HG03521 (cell line): ENCODE data around the gene TOB2.
"Not testable (repeated sequence)": the region's sequence is repeated elsewhere in the genome, so short reads cannot be mapped to it uniquely, and the experiment has no call there.

Source experiments
- ATAC-seq: cut with Tn5 transposase; IDR thresholded peaks from one replicate; pipeline ENCODE4 v1.9.1; 2021; ENCODE audit warnings: mild to moderate bottlenecking, moderate library complexity; ENCODE audit not compliant: unreplicated experiment

Gene TOB2

GRCh38 chr22:41468381-41469217 is 22.0 kb upstream of the TOB2 start, which contains the start of the genes ACO2 and PHF5A:
Gene ACO2 (plus strand): TSS chr22:41469117. CDS start chr22:41469147, 30 bp downstream.
Gene PHF5A (minus strand): TSS chr22:41468692. CDS start chr22:41468653, 39 bp downstream.
- ATAC-seq: peak; percentile 84

DNA sequence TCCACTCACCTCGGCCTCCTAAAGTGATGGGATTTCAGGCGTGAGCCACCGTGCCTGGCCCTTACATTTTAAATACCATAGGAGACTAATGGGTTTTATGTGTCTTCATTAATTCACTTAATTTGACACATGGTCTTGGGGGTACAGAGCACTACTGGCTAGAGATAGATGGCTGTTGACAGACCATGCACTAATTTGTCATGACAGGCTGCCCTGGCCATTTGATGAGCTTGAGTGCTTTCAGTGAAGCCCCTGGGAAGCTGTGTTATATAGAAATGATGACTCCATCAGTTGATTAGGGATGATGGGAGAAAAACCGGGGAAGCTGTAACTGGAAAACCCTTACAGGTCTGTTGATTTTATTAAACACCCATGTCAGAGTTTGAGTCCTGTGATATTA is 15.3 kb upstream of the TOB2 start:
- no peak for ATAC-seq

- ATAC-seq: not testable (repeated sequence)
These were observed 13.5 kb upstream of the TOB2 start for GRCh38 chr22:41460071-41460470.

DNA sequence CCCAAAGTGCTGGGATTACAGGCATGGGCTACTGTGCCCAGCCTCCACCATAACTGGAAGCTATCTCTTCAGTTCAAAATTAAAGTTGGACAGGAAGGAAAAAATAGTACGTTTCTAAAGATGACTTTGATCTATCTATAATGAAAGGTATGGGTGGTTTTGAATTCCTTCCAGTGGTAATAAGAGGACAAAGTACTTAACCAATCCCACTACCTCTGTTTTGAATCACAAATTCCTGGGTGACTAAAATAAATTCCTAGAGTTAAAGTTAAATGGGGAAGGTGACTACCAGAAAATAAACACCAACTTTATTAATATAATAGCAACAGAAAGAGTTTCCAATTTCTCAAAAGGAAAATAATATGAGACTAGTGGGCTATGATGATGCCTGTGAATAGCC is 12.8 kb upstream of the TOB2 start:
- ATAC-seq: no peak

DNA sequence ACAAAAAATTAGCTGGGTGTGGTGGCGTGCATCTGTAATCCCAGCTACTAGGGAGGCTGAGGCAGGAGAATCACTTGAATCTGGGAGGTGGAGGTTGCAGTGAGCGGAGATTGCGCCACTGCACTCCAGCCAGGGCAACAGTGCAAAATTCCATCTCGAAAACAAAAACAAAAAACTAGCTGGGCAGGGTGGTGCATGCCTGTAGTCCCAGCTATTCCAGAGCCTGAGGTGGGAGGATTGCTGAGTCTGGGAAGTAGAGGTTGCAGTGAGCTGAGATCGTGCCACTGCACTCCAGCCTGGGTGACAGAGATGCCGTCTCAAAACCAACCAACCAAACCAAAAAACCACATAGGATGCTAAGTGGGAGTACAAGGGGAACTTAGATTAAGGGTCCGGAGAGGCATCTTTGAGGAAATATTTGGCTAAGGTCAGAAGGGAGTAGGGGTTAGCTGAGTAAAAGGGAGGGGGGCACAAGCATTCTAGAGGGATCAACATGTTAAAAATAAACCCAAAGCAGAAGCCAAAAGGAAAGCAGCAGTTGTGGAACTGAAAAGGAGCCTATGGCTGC is 11.6 kb upstream of the TOB2 start:
- no peak for ATAC-seq

- ATAC-seq: peak; percentile 45
These were observed 1.7 kb upstream of the TOB2 start for GRCh38 chr22:41448189-41448808.

DNA sequence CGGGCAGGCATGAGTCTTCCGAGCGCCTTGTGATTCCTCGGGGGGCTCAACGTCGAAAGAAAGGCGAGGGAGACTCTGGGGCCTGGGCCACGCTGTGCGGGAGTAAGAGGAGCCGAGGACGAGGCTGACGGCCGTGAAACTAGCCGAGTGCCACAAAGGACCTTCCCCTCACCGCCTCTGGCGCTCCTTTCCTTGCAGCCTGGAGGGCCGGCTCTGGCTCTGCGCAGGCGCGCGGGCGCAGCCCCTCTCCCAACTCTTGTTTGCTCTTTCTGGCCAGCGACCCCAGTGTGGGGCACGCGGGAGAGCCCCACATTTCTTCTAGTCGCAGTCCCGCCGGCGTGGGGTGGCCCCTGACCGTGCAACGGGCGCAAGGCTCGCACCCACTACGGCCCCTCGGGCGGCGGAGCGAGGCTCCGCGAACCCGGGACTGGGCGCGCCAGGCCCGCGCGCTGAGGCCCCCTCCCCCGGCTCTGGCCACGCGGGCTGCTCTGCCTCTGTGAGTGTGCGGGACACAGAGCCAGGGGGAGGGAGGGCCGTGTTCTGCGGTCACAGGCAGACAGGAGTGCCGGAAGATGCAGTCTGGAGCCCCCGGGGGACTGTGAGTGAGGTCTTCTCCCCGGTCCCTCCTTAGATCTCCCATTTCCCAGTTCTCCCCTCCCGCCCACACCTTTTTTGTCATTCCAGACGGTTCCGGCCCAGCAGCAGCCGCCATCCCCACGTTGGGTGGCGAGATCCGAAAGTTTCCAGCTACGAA is 1.0 kb upstream of the TOB2 start:
- ATAC-seq: no peak

GRCh38 chr22:41446057-41446501 is 522 bp downstream of the TOB2 start:
- no peak for ATAC-seq

GRCh38 chr22:41445129-41446056 is 1.2 kb downstream of the TOB2 start:
- no peak for ATAC-seq

DNA sequence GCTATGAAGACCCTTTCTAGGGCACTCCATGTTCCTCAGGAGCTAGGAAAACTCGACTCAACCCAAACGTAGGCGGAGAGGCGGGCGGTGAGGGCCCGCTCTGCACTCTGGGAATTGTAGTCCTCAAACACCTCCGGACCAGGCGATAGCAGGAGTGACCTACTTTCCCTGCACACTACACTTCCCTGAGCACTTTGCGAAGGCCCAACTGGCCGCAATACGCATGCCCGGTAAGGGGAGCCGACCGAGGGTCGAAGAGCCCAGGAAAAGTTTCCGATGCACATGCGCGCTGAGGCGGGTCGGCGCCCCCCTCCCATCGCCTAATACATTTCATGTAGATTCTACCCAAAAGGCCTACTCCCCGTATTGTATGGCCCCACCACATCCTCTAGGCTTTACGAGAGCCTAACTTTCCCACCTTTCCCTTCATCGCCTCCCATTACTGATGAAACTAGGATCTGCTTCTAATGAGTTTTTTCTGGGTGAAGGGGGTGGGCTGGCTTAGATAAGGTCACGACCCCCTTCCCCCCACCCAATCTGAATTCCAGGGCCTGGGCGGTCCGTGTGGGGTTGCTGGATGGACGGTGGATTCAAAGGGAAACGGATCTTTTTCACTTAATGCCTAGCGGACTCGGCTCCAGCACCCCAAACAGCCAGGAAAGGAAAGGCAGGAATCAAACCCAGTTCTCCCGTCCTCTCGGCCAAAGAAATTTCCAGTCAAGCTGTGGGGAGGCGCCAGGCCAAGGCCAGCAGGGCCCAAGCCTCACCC is 2.1 kb downstream of the TOB2 start:
- peak; percentile 34 for ATAC-seq

GRCh38 chr22:41442240-41442792 is 4.3 kb downstream of the TOB2 start:
- ATAC-seq: no peak

DNA sequence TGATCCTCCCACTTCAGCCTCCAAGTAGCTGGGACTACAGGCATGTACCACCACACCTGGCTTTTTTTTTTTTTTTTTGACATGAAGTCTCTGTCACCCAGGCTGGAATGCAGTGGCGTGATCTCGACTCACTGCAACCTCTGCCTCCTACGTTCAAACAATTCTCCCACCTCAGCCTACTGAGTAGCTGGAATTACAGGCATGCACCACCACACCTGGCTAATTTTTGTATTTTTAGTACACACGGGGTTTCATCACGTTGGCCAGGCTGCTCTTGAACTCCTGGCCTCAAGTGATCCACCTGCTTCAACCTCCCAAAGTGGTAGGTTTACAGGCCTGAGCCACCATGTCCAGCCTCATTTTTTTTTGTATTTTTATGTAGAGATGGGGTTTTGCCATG is 6.1 kb downstream of the TOB2 start:
- ATAC-seq: not testable (repeated sequence)

DNA sequence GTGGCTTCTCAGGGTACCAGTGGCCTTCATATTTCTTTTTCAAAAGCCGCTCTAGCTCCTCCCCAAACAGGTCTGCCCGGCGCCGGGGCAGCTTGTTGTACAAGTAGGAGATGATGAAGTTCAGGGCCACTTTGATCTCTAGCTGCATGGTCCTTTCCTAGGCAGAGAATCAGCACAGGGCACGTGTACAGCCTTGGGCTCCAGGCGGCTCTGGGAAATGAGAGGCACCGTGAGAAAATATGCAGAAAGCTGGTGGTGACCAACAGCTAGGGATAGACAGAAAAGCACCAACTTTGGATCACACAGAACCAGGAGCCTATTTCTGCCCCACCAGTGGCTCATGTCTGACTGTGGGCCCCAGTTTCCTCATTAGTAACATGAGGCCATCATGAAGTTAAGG is 9.4 kb downstream of the TOB2 start:
- no peak for ATAC-seq

DNA sequence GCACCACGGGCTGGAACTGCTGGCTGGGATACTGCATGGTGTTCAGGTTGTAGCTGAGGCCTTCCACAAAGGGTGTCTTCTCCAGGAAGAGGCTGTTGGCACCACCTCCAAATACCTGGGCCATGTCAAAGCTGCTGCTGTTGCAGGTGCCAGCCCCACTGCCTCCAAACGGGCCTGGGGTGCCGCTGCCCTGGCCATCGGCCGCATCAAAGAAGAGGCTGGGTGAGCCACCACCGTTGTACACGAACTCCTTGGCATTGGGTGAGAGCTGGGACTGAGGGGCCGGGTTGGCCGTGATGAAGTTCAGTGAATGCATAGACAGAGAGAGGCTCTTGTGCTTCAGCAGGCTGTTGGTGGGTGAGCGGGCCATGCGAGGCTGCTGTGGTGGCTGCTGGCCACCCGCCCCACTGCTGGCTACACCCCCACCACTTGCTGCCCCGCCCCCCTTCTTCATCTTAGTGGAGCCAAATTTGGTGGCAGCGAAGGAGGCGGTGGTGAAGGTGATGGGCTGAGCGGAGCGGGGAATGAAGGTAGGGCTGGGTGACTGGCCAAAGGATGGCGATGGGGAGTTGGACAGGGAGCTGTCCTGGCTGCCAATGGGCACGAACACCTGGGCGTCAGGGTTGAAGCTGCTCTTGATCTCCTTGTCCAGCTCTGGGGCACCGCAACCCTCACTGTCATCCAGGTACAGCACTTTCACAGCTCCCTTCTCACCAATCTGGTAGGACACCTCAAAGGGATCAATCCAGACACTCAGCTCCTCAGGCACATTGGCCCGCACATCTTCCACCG is 10.1 kb downstream of the TOB2 start:
- ATAC-seq: no peak

GRCh38 chr22:41435560-41435959 is 11.0 kb downstream of the TOB2 start:
- ATAC-seq: no peak

DNA sequence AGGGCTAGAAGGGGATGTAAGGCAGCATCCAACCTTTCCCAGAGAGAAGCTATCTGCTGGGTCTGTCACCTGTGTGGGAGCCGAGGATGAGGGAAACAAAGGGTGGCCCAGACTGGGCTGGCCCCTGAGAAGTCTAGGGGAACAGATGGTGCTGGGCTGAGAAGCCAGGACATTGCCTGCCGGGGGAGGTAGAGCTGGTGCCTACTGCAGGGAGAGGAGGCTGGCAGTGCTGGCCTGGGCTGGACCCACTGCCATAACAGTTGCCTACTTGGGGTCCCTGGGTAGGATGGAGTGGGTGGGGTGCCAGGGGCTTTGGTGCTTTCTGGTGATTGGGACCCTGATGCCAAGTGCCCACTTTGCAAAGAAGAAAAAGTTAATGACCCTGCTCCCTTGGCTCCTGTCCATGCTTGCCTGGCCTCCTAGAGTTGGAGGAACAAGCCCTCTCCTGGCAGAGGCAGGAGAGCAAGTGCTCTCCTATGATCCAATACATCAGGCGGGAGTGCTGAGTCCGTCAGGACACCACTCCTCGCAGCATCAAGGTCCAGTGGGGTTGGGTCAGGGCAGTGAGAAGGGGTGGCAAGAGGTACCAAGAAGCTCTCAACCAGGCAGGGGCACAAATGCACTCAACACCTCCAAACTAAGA is 12.1 kb downstream of the TOB2 start:
- not testable (repeated sequence) for ATAC-seq

- not testable (repeated sequence) for ATAC-seq
These were observed 13.1 kb downstream of the TOB2 start for GRCh38 chr22:41433480-41433879.

GRCh38 chr22:41431656-41432055 is 14.9 kb downstream of the TOB2 start:
- ATAC-seq: no peak
